COR-L47 (cell line): ENCODE data around the gene TSEN34.
"Not testable (repeated sequence)": the region's sequence is repeated elsewhere in the genome, so short reads cannot be mapped to it uniquely, and the experiment has no call there.

Experiments used
- DNase-seq: peaks from one replicate; lab custom pipeline; 2025; lab: John Stamatoyannopoulos, UW

Gene TSEN34

GRCh38 chr19:54239491-54240371 lies 48.6 kb downstream of the TSEN34 start:
- DNase-seq, result not testable (repeated sequence)

- not testable (repeated sequence) for DNase-seq
These were observed 49.5 kb downstream of the TSEN34 start for GRCh38 chr19:54240372-54241336.

GRCh38 chr19:54242234-54242633 lies 51.1 kb downstream of the TSEN34 start:
- DNase-seq, result not testable (repeated sequence)

GRCh38 chr19:54242646-54243045 lies 51.5 kb downstream of the TSEN34 start, which contains the start of gene LILRA6:
Gene LILRA6, minus strand, starts transcription at chr19:54242790.
- not testable (repeated sequence) for DNase-seq

GRCh38 chr19:54243809-54244208 lies 52.7 kb downstream of the TSEN34 start:
- not testable (repeated sequence) for DNase-seq
